Parathyroid adenoma (tissue), 2 donors: ENCODE data around the gene SRSF1.

Source experiments
- H2AFZ ChIP-seq: fragments of 300-600 bp; sonication (generic); one replicate; pipeline ENCODE4 v1.7.0; 2017; ENCODE audit warnings: antibody characterized with exemption, mild to moderate bottlenecking
- H3K27ac ChIP-seq: fragments of 300-600 bp; sonication (generic); one replicate; pipeline ENCODE4 v1.7.0; 2017
- H3K27me3 ChIP-seq: fragments of 300-600 bp; sonication (generic); one replicate; pipeline ENCODE4 v1.7.0; 2017; ENCODE audit warnings: low read length; ENCODE audit not compliant: control insufficient read depth, insufficient read depth
- H3K36me3 ChIP-seq: fragments of 300-600 bp; sonication (generic); one replicate; pipeline ENCODE4 v1.7.0; 2017; ENCODE audit warnings: low read length; ENCODE audit not compliant: control insufficient read depth, insufficient read depth
- H3K4me1 ChIP-seq: fragments of 300-600 bp; sonication (generic); one replicate; pipeline ENCODE4 v1.7.0; 2017; ENCODE audit warnings: control low read depth
- H3K4me2 ChIP-seq: fragments of 300-600 bp; sonication (generic); one replicate; pipeline ENCODE4 v1.7.0; 2017; ENCODE audit warnings: low read length
- H3K4me3 ChIP-seq: fragments of 300-600 bp; sonication (generic); one replicate; pipeline ENCODE4 v1.7.0; 2017; ENCODE audit warnings: low read depth, low read length
- H3K79me2 ChIP-seq: fragments of 300-600 bp; sonication (generic); one replicate; pipeline ENCODE4 v1.7.0; 2017; ENCODE audit warnings: control low read depth
- H3K9ac ChIP-seq: fragments of 300-600 bp; sonication (generic); one replicate; pipeline ENCODE4 v1.7.0; 2017; ENCODE audit warnings: mild to moderate bottlenecking
- H3K9me3 ChIP-seq: fragments of 300-600 bp; sonication (generic); one replicate; pipeline ENCODE4 v1.7.0; 2017; ENCODE audit warnings: low read length; ENCODE audit not compliant: control insufficient read depth
- CTCF ChIP-seq: fragments of 300-600 bp; sonication (generic); IDR thresholded peaks from one replicate; pipeline ENCODE4 v1.7.0; 2017; ENCODE audit warnings: antibody characterized with exemption, mild to moderate bottlenecking
- donor health status: primary hyperparathyroidism.

The SRSF1 gene

GRCh38 chr17:57997085-57997809 is 9.8 kb downstream of the SRSF1 start:
- Histone ChIP-seq H3K9ac (no peak overlapping the region), H3K79me2 (peaks cover 3% of the 10 kb centered on the region), H3K36me3 (no peaks in the 10 kb centered on the region), H3K27ac (no peak overlapping the region), H3K4me1 (peaks cover 5% of the 10 kb centered on the region), H3K4me3 (no peak overlapping the region), H3K4me2 (no peak overlapping the region), H3K9me3 (no peaks in the 10 kb centered on the region), H2AFZ (no peak overlapping the region), H3K27me3 (no peaks in the 10 kb centered on the region)
- no peak for TF ChIP-seq CTCF

GRCh38 chr17:57995076-57995956 is 11.7 kb downstream of the SRSF1 start:
- H2AFZ ChIP-seq = no peak overlapping the region
- no peaks in the 10 kb centered on the region for H3K36me3 ChIP-seq
- peaks cover 3% of the 10 kb centered on the region for H3K79me2 ChIP-seq
- no peak overlapping the region for H3K27ac ChIP-seq
- H3K4me3 ChIP-seq = no peak overlapping the region
- no peak overlapping the region for H3K9ac ChIP-seq
- no peak overlapping the region for H3K4me2 ChIP-seq
- peaks cover 5% of the 10 kb centered on the region for H3K4me1 ChIP-seq
- H3K27me3 ChIP-seq = no peaks in the 10 kb centered on the region
- peak; percentile 75 for TF ChIP-seq CTCF
- no peaks in the 10 kb centered on the region for H3K9me3 ChIP-seq

- Histone ChIP-seq H3K27me3 (no peaks in the 10 kb centered on the region), H3K9ac (no peak overlapping the region), H2AFZ (no peak overlapping the region), H3K79me2 (peaks cover 3% of the 10 kb centered on the region), H3K9me3 (no peaks in the 10 kb centered on the region), H3K27ac (no peak overlapping the region), H3K4me3 (no peak overlapping the region), H3K4me2 (no peak overlapping the region), H3K4me1 (peaks cover 4% of the 10 kb centered on the region), H3K36me3 (no peaks in the 10 kb centered on the region)
- TF ChIP-seq CTCF = no peak
These were observed 12.6 kb downstream of the SRSF1 start for GRCh38 chr17:57994436-57994835.

- TF ChIP-seq CTCF = no peak
- Histone ChIP-seq H2AFZ (no peak overlapping the region), H3K9me3 (no peaks in the 10 kb centered on the region), H3K27ac (peak overlapping the region; percentile 1), H3K36me3 (no peaks in the 10 kb centered on the region), H3K4me3 (no peak overlapping the region), H3K79me2 (peaks cover 3% of the 10 kb centered on the region), H3K9ac (no peak overlapping the region), H3K27me3 (no peaks in the 10 kb centered on the region), H3K4me2 (no peak overlapping the region), H3K4me1 (peaks cover 2% of the 10 kb centered on the region)
These were observed 13.3 kb downstream of the SRSF1 start for GRCh38 chr17:57993471-57994365.
